Measurements from ENCODE around the gene LDHD. TPM values are rescaled to one million over a fixed set of nuclear protein-coding genes. Genes with fewer than 3 reads are reported as not detected.

The LDHD gene
- total RNA-seq, 1 donor = 3.6 TPM

DNA sequence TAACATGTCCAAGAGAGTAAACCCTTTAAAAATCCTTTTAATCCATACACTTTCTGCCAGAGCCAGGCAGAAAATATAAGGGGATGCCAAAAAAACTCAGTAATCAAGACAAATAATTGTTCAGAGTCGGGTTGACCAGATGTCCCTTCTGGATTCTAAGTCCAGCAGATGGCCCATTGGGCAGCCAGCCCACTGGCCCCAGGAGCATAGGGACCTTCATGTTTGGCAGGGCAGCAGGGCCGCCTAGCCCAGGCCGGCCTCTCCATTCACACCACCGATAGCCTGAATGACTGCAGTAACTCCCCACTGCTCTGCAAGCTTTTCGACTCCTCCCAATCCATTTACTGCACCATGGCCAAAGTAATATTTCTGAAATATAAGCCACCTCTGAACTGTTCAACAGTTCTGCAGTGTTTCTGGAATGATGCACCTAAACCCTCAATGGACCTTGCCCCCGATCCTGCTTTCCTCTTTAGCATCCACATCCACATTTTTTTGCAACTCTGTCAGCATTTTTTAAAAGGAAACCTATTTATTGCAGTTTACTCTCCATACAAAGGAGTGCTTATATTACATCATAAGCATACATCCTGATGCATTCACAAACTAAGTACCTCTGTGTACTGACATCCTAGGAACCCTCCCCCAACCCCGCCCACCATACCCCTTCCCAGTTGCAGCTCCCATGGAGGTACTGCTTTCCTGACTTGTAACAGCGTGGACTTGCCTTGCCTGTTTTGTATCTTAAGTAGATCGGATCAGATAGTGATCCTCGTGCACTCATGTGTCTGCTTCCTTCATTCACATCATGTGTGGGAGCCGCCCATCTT lies 46.4 kb downstream of the LDHD start:
- Histone ChIP-seq H4K20me1 (ENCODE audit: insufficient read depth, low read length) (peaks cover 47% of the 10 kb centered on the region), H3K79me2 (ENCODE audit: insufficient read depth, low read length) (peaks cover 52% of the 10 kb centered on the region), H3K36me3 (ENCODE audit: insufficient read depth, low read length) (no peaks in the 10 kb centered on the region), H3K4me1 (ENCODE audit: insufficient read depth, low read length) (peaks cover 14% of the 10 kb centered on the region), H3K4me2 (ENCODE audit: insufficient read depth, low read length) (no peak overlapping the region), H3K9me3 (ENCODE audit: low read depth, low read length) (no peaks in the 10 kb centered on the region), H3K27ac (ENCODE audit: low read depth, low read length) (no peak overlapping the region), H3K27me3 (ENCODE audit: insufficient read depth, low read length) (no peaks in the 10 kb centered on the region), H3K4me3 (ENCODE audit: insufficient read depth, low read length) (no peak overlapping the region), H2AFZ (ENCODE audit: low read length) (no peak overlapping the region)
- TF ChIP-seq CTCF (IDR thresholded peaks at IDR 0.05; ENCODE audit: extremely low read depth, low read depth, low read length) = no peak
- no peak for DNase-seq (ENCODE audit: insufficient read length, low spot score, missing footprints)

DNA sequence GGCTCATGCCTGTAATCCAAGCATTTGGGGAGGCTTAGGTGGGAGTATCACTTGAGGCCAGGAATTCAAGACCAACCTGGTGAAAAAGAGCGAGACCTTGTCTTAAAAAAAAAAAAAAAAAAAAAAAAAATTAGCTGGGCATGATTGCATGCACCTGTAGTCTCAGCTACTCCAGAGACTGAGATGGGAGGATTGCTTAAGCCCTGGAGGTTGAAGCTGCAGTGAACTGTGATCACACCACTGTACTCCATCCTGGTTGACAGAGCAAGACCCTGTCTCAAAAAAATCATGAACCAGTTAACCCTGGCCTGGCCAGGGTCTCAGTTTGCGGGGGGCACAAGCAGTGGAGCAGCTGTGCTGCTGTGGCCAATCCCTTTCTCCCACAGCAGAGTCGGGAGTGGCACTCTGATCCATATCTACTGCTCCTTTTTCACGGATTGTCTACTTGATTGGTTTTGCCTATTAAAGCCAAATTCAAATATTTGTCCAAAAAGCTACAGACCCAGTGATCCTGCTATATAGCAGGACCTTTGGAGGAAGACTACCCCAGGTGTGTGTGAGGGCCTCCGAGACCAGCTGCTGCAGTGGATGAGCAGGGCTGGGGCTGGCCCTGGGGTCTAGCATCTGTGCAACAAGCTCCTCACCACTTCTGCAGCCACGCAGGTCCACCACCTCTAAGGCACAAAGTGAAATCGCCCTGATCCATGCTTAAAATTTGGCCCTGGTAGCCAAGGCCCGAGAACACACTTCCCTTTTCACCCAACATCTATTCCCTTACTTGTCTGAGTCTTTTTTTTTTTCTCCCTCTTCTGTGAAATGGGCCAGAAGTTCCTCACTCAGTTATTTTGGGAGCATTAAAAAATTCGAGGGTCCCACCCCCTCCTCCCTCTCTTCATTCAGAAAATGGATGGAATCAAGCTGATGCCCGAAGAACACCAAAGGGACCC lies 48.2 kb downstream of the LDHD start:
- Histone ChIP-seq H3K4me1 (ENCODE audit: insufficient read depth, low read length) (peaks cover 5% of the 10 kb centered on the region), H4K20me1 (ENCODE audit: insufficient read depth, low read length) (peaks cover 43% of the 10 kb centered on the region), H3K4me3 (ENCODE audit: insufficient read depth, low read length) (no peak overlapping the region), H3K9me3 (ENCODE audit: low read depth, low read length) (no peaks in the 10 kb centered on the region), H3K79me2 (ENCODE audit: insufficient read depth, low read length) (peaks cover 51% of the 10 kb centered on the region), H3K27me3 (ENCODE audit: insufficient read depth, low read length) (no peaks in the 10 kb centered on the region), H3K36me3 (ENCODE audit: insufficient read depth, low read length) (no peaks in the 10 kb centered on the region), H2AFZ (ENCODE audit: low read length) (no peak overlapping the region), H3K27ac (ENCODE audit: low read depth, low read length) (no peak overlapping the region), H3K4me2 (ENCODE audit: insufficient read depth, low read length) (no peak overlapping the region)
- no peak for TF ChIP-seq CTCF (IDR thresholded peaks at IDR 0.05; ENCODE audit: extremely low read depth, low read depth, low read length)
- no peak for DNase-seq (ENCODE audit: insufficient read length, low spot score, missing footprints)

DNA sequence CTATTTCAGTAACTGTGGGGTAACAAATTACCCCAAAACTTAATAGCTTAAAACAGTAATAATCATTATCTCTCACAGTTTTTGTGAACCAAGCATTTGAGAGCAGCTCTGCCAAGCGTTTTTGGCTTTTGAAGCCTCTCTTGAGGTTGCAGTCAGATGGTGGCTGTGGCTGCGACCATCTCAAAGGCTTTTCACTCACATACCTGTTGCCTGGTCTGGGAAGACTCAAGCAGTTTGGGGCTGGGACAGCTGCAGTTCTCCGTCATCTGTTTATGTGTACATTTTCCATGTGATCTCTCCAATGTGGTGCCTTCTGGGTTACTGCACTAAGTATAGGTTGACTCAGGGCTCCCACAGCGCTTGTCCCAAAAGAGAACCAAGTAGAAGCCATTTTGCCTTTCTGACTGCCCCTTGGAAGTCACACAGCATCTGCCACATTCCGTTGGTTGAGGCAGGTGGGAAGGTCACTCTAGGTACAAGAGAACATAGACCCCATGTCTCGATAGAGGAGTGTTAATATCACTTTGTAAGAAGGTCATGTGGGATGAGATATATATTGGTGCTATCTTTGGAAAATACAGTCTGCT lies 49.6 kb downstream of the LDHD start:
- no peak for TF ChIP-seq CTCF (IDR thresholded peaks at IDR 0.05; ENCODE audit: extremely low read depth, low read depth, low read length)
- no peak overlapping the region for H3K4me2 ChIP-seq (ENCODE audit: insufficient read depth, low read length)
- DNase-seq (ENCODE audit: insufficient read length, low spot score, missing footprints) = no peak
- H3K36me3 ChIP-seq (ENCODE audit: insufficient read depth, low read length) = no peaks in the 10 kb centered on the region
- no peak overlapping the region for H3K27ac ChIP-seq (ENCODE audit: low read depth, low read length)
- no peak overlapping the region for H2AFZ ChIP-seq (ENCODE audit: low read length)
- H3K4me1 ChIP-seq (ENCODE audit: insufficient read depth, low read length) = peaks cover 4% of the 10 kb centered on the region
- no peak overlapping the region for H3K4me3 ChIP-seq (ENCODE audit: insufficient read depth, low read length)
- H4K20me1 ChIP-seq (ENCODE audit: insufficient read depth, low read length) = peaks cover 46% of the 10 kb centered on the region
- no peaks in the 10 kb centered on the region for H3K9me3 ChIP-seq (ENCODE audit: low read depth, low read length)
- H3K79me2 ChIP-seq (ENCODE audit: insufficient read depth, low read length) = peaks cover 54% of the 10 kb centered on the region
- H3K27me3 ChIP-seq (ENCODE audit: insufficient read depth, low read length) = no peaks in the 10 kb centered on the region

Data from osteoblast (primary cell).